Endothelial cell of umbilical vein (primary cell): Measurements from ENCODE around the gene AKAP12.

Experiments
- CTCF ChIP-seq, 2 donors: IDR thresholded peaks; 1 replicate in 1 of 2; 2 replicates in 1 of 2; pipeline ENCODE4 v1.5.1; 2011; ENCODE audit warnings: low read length in 2 of 2, mild to moderate bottlenecking in 2 of 2, moderate library complexity in 2 of 2, control low read depth in 1 of 2, inconsistent platforms in 1 of 2, low read depth in 1 of 2; ENCODE audit not compliant: insufficient read depth in 1 of 2; ENCODE audit errors: extremely low read depth in 1 of 2
- EZH2 ChIP-seq: IDR thresholded peaks from 2 replicates; pipeline ENCODE4 v1.6.1; 2012; ENCODE audit warnings: borderline replicate concordance, low read depth, mild to moderate bottlenecking, moderate library complexity, low read length, inconsistent platforms; ENCODE audit not compliant: severe bottlenecking
- GATA2 ChIP-seq: IDR thresholded peaks from 2 replicates; pipeline ENCODE4 v1.7.0; 2011; ENCODE audit warnings: low read depth, mild to moderate bottlenecking, moderate library complexity, mixed read lengths, low read length; ENCODE audit not compliant: insufficient read length, insufficient read depth
- JUN ChIP-seq: IDR thresholded peaks from 2 replicates; pipeline ENCODE4 v1.6.1; 2011; ENCODE audit warnings: borderline replicate concordance, low read depth; ENCODE audit not compliant: insufficient read length, insufficient read depth
- MAX ChIP-seq: IDR thresholded peaks from 2 replicates; pipeline ENCODE4 v1.6.1; 2011; ENCODE audit not compliant: insufficient read depth, insufficient read length
- MYC ChIP-seq: IDR thresholded peaks from one replicate; pipeline ENCODE4 v1.6.1; 2011; ENCODE audit warnings: mild to moderate bottlenecking, low read depth, low read length
- POLR2A ChIP-seq: IDR thresholded peaks from 2 replicates; pipeline ENCODE4 v1.6.1; 2012; ENCODE audit warnings: low read depth, mild to moderate bottlenecking, control low read depth, low read length
- POLR2AphosphoS5 ChIP-seq: IDR thresholded peaks from 2 replicates; pipeline ENCODE4 v1.6.1; 2012; ENCODE audit warnings: low read depth, mild to moderate bottlenecking, control low read depth, low read length, moderate library complexity; ENCODE audit not compliant: insufficient read depth

GRCh38 chr6:151291722-151292059 lies 51.9 kb downstream of the AKAP12 start:
- TF ChIP-seq POLR2A (no peak), POLR2AphosphoS5 (no peak), EZH2 (no peak), CTCF (IDR thresholded peaks at IDR 0.05; ENCODE audit: extremely low read depth in 1 of 2, insufficient read depth in 1 of 2, low read depth in 1 of 2, low read length in 2 of 2) (no peak), JUN (no peak), MYC (no peak), GATA2 (no peak), MAX (no peak)
